ENCODE results near the gene EGFR.

GRCh38 chr7:55036950-55037736 lies 18.3 kb downstream of the EGFR start:
- TF ChIP-seq CTCF (IDR thresholded peaks at IDR 0.05) (no peak), POLR2A (IDR thresholded peaks at IDR 0.05) (no peak)

Measured in heart left ventricle (tissue), 13 donors.